A673 (cell line): ENCODE measurements around the gene PALM2AKAP2. TPM values are rescaled to one million over a fixed set of nuclear protein-coding genes. Genes with fewer than 3 reads are reported as not detected.

Experiments
- Bru-seq: library from RNA; stranded (reverse); fragments of 400-500 nt; gene quantifications from one replicate; lab custom pipeline; 2021; lab: Mats Ljungman, UMichigan
- BruChase-seq, 2 experiments: library from RNA; stranded (reverse); fragments of 400-500 nt; gene quantifications; one replicate each; lab custom pipeline; 2021; lab: Mats Ljungman, UMichigan
- BruUV-seq: library from RNA; stranded (reverse); fragments of 400-500 nt; replicated peaks from 2 replicates; lab custom pipeline; 2021; lab: Mats Ljungman, UMichigan
- CTCF ChIA-PET: fragments of 300-600 bp; sonication (Branson Sonifier 250); formaldehyde crosslinking; loops from one replicate; lab custom pipeline; 2022; ENCODE audit warnings: antibody characterized with exemption; lab: Charles Lee
- POLR2A ChIA-PET: fragments of 300-600 bp; sonication (Branson Sonifier 250); formaldehyde crosslinking; loops from one replicate; lab custom pipeline; 2022; ENCODE audit warnings: antibody characterized with exemption; ENCODE audit not compliant: low non-redundant PET; lab: Charles Lee
- DNase-seq: peaks from one replicate; pipeline ENCODE4 v3.0.0-alpha.2; 2015; ENCODE audit warnings: low spot score
- H3K27ac ChIP-seq: fragments of 200-600 bp; sonication (generic); 2 replicates; pipeline ENCODE4 v1.5.1; 2016; ENCODE audit warnings: mixed run types, low read depth, mild to moderate bottlenecking, mixed read lengths, antibody characterized with exemption, low read length; ENCODE audit not compliant: poor library complexity, severe bottlenecking
- H3K27me3 ChIP-seq: fragments of 200-600 bp; sonication (generic); replicated peaks from 2 replicates; pipeline ENCODE4 v1.6.1; 2017; ENCODE audit warnings: mixed run types, low read depth, mild to moderate bottlenecking, mixed read lengths, antibody characterized with exemption, low read length; ENCODE audit not compliant: insufficient read depth, poor library complexity
- H3K36me3 ChIP-seq: fragments of 200-600 bp; sonication (generic); 2 replicates; pipeline ENCODE4 v1.6.1; 2016; ENCODE audit warnings: mixed run types, mild to moderate bottlenecking, mixed read lengths, antibody characterized with exemption, low read length; ENCODE audit not compliant: insufficient read depth, poor library complexity, severe bottlenecking
- H3K4me1 ChIP-seq: fragments of 200-600 bp; sonication (generic); 2 replicates; pipeline ENCODE4 v1.6.1; 2017; ENCODE audit warnings: mixed run types, mild to moderate bottlenecking, mixed read lengths, antibody characterized with exemption, low read length; ENCODE audit not compliant: insufficient read depth, poor library complexity, severe bottlenecking
- H3K4me3 ChIP-seq: fragments of 200-600 bp; sonication (generic); 2 replicates; pipeline ENCODE4 v1.5.1; 2016; ENCODE audit warnings: low read depth, mixed run types, mild to moderate bottlenecking, mixed read lengths, low read length; ENCODE audit not compliant: poor library complexity, severe bottlenecking
- H3K9me3 ChIP-seq: fragments of 200-600 bp; sonication (generic); 2 replicates; pipeline ENCODE4 v1.6.1; 2016; ENCODE audit warnings: mixed run types, low read depth, mild to moderate bottlenecking, mixed read lengths, antibody characterized with exemption, low read length; ENCODE audit not compliant: poor library complexity, severe bottlenecking
- CTCF ChIP-seq: fragments of 300-800, 200-600 bp; sonication (generic); conservative IDR thresholded peaks from 2 replicates; pipeline ENCODE4 v1.5.1; 2017; ENCODE audit warnings: low read depth, mild to moderate bottlenecking, antibody characterized with exemption, low read length, moderate library complexity, mixed read lengths
- EZH2 ChIP-seq: fragments of 200-600 bp; sonication (generic); IDR thresholded peaks from 2 replicates; pipeline ENCODE4 v1.6.1; 2017; ENCODE audit warnings: borderline replicate concordance, low read depth, mild to moderate bottlenecking, mixed read lengths, antibody characterized with exemption, low read length; ENCODE audit not compliant: poor library complexity, severe bottlenecking
- intact Hi-C: fragments of 100-400 bp; cut with micrococcal nuclease; formaldehyde crosslinking; loops from one replicate; pipeline ENCODE4 v1.10.0; 2022; ENCODE audit not compliant: unreplicated experiment
- long read RNA-seq: library from polyadenylated mRNA; stranded (forward); transcript quantifications from one replicate; pipeline ENCODE4 v2.0.0, GENCODE V29; 2022
- total RNA-seq: library from RNA; stranded (reverse); gene quantifications from 2 replicates; pipeline ENCODE4 v1.2.3, GENCODE V29; 2021

Gene PALM2AKAP2
- total RNA-seq (5.0 and 5.7 TPM in 2 replicates), Bru-seq, nascent RNA (percentile 49 among the genes with signal in this experiment), BruChase-seq, experiment 1, labeled RNA remaining after a 2-hour chase (percentile 42 among the genes with signal in this experiment), BruChase-seq, experiment 2, labeled RNA remaining after a 6-hour chase (percentile 49 among the genes with signal in this experiment)
- long read RNA-seq, result 0 reads

DNA sequence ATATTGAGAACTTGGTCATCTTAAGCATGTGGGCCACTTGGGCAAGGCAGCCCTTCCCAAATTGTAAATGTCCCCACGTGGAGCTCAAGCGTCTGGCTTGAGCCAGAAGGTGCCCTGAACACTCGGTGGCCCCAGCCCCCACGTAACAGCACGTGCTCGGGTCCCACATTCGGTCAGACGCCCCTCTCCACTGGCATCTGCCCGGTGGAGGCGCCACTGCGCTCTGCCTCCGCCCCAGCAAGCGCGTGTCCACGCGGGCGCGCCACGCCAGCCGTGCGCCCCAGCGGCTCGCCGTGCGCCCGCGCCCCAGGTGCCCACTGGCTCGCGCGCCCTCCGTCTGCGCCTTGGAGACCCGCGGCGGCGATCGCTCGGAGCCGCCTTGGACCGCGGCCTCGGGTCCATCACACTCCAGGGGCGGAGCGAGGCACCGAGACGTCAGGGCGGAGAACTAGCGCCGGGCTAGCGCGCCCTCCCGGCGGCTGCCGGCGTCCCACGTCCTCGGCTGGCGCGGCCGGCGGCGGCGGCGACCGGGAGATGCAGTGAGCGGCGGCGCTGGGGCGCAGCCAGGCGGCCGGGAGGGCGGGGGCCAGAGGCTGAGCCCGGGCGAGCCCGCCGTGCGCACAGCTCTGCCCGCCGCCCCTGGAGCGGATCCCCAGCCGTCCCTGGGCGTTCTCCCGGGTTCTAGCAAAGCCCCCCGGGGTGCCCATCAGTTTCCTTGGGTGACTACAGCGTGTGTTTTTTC is at the start of gene PALM2AKAP2:
PALM2AKAP2 (plus strand) TSS at position 488 of the 742 bp plus-strand sequence. CDS start 291 bp downstream, outside the sequence.
- no peaks in the 10 kb centered on the region for H3K4me1 ChIP-seq
- ChIA-PET CTCF (no interaction called here), POLR2A (no interaction called here)
- peak; percentile 23; the same call in 1 of the 2 replicates for TF ChIP-seq CTCF
- no peak for TF ChIP-seq EZH2
- peaks cover 30% of the 10 kb centered on the region for H3K27me3 ChIP-seq
- peak within 1 kb of the TSS; percentile 50 for H3K4me3 ChIP-seq
- H3K9me3 ChIP-seq, result no peaks in the 10 kb centered on the region
- H3K27ac ChIP-seq, result no peak within 1 kb of the TSS
- intact Hi-C loops, result no loop called here
- peak; percentile 65 for DNase-seq
- no peaks in the 10 kb centered on the region for H3K36me3 ChIP-seq
- BruUV-seq, result no TSS peak

DNA sequence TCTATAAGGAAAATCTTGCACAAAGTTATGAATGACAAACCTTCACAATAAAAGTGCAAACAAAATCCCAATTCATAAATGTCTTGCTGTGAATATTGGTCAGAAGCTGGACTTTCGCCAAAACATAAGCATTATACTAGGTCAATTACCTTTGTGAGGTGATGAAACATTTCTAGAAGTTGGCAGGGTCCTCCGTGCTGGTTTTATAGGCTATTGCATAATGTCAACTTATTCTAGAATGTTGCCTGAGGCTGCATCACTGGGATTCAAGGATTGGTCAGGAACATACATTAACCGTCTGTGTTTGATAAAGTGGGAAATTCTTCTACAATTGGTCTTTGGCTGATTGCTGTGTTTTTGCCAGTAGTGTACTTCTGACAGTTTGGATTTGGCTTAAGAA is 49.8 kb upstream of the PALM2AKAP2 start:
- H3K36me3 ChIP-seq, result no peaks in the 10 kb centered on the region
- H3K4me1 ChIP-seq, result no peaks in the 10 kb centered on the region
- TF ChIP-seq CTCF (no peak), EZH2 (no peak)
- intact Hi-C loops, result no loop called here
- no peak overlapping the region for H3K27ac ChIP-seq
- ChIA-PET CTCF (no interaction called here), POLR2A (no interaction called here)
- H3K27me3 ChIP-seq, result no peaks in the 10 kb centered on the region
- BruUV-seq, result no TSS peak
- no peak overlapping the region for H3K4me3 ChIP-seq
- no peaks in the 10 kb centered on the region for H3K9me3 ChIP-seq
- peak; percentile 10 for DNase-seq

DNA sequence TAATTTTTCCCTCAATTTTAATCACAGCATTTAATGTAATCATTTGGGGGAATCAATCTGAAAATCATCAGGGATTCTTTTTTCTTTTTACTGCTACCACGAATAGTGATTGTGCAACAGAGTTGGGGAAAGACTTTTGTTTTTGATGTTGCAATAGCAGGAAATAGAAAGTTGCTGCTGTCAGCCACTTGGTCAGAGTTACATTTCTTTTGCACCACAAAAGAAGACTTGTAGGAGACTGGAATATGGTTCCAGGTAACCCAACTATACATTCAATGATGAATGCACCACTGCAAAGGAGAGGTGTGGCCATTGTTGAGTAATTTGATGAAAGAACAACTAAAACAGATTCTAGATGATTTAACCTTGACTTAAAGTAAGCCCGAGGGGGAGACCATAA is 46.3 kb upstream of the PALM2AKAP2 start:
- no peak overlapping the region for H3K4me3 ChIP-seq
- no peaks in the 10 kb centered on the region for H3K27me3 ChIP-seq
- no peaks in the 10 kb centered on the region for H3K9me3 ChIP-seq
- ChIA-PET CTCF (no interaction called here), POLR2A (no interaction called here)
- intact Hi-C loops, result no loop called here
- DNase-seq, result peak; percentile 45
- no peaks in the 10 kb centered on the region for H3K4me1 ChIP-seq
- BruUV-seq, result no TSS peak
- H3K27ac ChIP-seq, result no peak overlapping the region
- TF ChIP-seq CTCF (no peak), EZH2 (no peak)
- H3K36me3 ChIP-seq, result no peaks in the 10 kb centered on the region
